SIG-M5 treated with dmso at 0.1 percent for 504 hours (cell line): ENCODE data around the gene BICDL2.
"Not testable (repeated sequence)": the region's sequence is repeated elsewhere in the genome, so short reads cannot be mapped to it uniquely, and the experiment has no call there.

ENCODE experiments used
- DNase-seq: peaks from one replicate; lab custom pipeline; 2025; ENCODE audit not compliant: unreplicated experiment; lab: John Stamatoyannopoulos, UW

The BICDL2 gene

GRCh38 chr16:3036726-3037315 lies at the start of gene BICDL2:
BICDL2 (minus strand) TSS chr16:3036944; CDS start chr16:3035496, 1,448 bp downstream.
- no peak for DNase-seq

- no peak for DNase-seq
Observed at GRCh38 chr16:3085868-3086595, 49.3 kb upstream of the BICDL2 start.

GRCh38 chr16:3084969-3085670 lies 48.4 kb upstream of the BICDL2 start:
- no peak for DNase-seq

- DNase-seq: no peak
Observed at GRCh38 chr16:3084491-3084890, 47.7 kb upstream of the BICDL2 start.

GRCh38 chr16:3083408-3083807 lies 46.7 kb upstream of the BICDL2 start:
- DNase-seq: not testable (repeated sequence)

GRCh38 chr16:3081957-3082356 lies 45.2 kb upstream of the BICDL2 start:
- not testable (repeated sequence) for DNase-seq

GRCh38 chr16:3080024-3080423 lies 43.3 kb upstream of the BICDL2 start:
- no peak for DNase-seq

- no peak for DNase-seq
Observed at GRCh38 chr16:3076577-3076976, 39.8 kb upstream of the BICDL2 start.

GRCh38 chr16:3075946-3076345 lies 39.2 kb upstream of the BICDL2 start:
- not testable (repeated sequence) for DNase-seq

GRCh38 chr16:3075523-3075915 lies 38.8 kb upstream of the BICDL2 start:
- no peak for DNase-seq

- peak; percentile 77 for DNase-seq
Observed at GRCh38 chr16:3074860-3075522, 38.2 kb upstream of the BICDL2 start.

- no peak for DNase-seq
Observed at GRCh38 chr16:3073448-3073847, 36.7 kb upstream of the BICDL2 start.

- DNase-seq: not testable (repeated sequence)
Observed at GRCh38 chr16:3072576-3073263, 36.0 kb upstream of the BICDL2 start.

- not testable (repeated sequence) for DNase-seq
Observed at GRCh38 chr16:3072148-3072547, 35.4 kb upstream of the BICDL2 start.

GRCh38 chr16:3071655-3072054 lies 34.9 kb upstream of the BICDL2 start:
- no peak for DNase-seq

GRCh38 chr16:3070608-3071111 lies 33.9 kb upstream of the BICDL2 start:
- no peak for DNase-seq

GRCh38 chr16:3069146-3069545 lies 32.4 kb upstream of the BICDL2 start:
- not testable (repeated sequence) for DNase-seq

GRCh38 chr16:3068487-3068886 lies 31.7 kb upstream of the BICDL2 start:
- DNase-seq: no peak

GRCh38 chr16:3066440-3066748 lies 29.6 kb upstream of the BICDL2 start:
- DNase-seq: no peak

GRCh38 chr16:3065742-3066439 lies 29.1 kb upstream of the BICDL2 start:
- no peak for DNase-seq
